SU-DHL-6 (cell line): ENCODE data around the gene CPLX1.
"Not testable (repeated sequence)": the region's sequence is repeated elsewhere in the genome, so short reads cannot be mapped to it uniquely, and the experiment has no call there.

Source experiments
- H2AFZ ChIP-seq: fragments of 200-600 bp; sonication (generic); 2 replicates; pipeline ENCODE4 v1.6.1; 2014; ENCODE audit warnings: low read depth, mild to moderate bottlenecking, moderate library complexity, mixed read lengths, antibody characterized with exemption, low read length; ENCODE audit not compliant: severe bottlenecking
- H3F3A ChIP-seq: fragments of 200-600 bp; shearing (Covaris generic); 2 replicates; pipeline ENCODE4 v1.6.0; 2016; ENCODE audit warnings: antibody characterized with exemption, mild to moderate bottlenecking; ENCODE audit not compliant: insufficient read depth
- H3K27ac ChIP-seq: fragments of 200-600 bp; sonication (generic); 2 replicates; pipeline ENCODE4 v1.5.1; 2016; ENCODE audit warnings: low read depth, mild to moderate bottlenecking, low read length, moderate library complexity, mixed read lengths
- H3K27me3 ChIP-seq: fragments of 200-600 bp; sonication (generic), shearing (Covaris generic); 2 replicates; pipeline ENCODE4 v1.6.0; 2014; ENCODE audit warnings: mild to moderate bottlenecking, low read length
- H3K36me3 ChIP-seq: fragments of 200-600 bp; sonication (generic); 2 replicates; pipeline ENCODE4 v1.6.1; 2014; ENCODE audit warnings: mild to moderate bottlenecking, low read length, mixed read lengths
- H3K4me2 ChIP-seq: fragments of 300-600, 200-600 bp; shearing (Covaris generic), sonication (generic); 2 replicates; pipeline ENCODE4 v1.6.0; 2014; ENCODE audit warnings: low read length, low read depth, mild to moderate bottlenecking; ENCODE audit not compliant: poor library complexity, severe bottlenecking
- H3K4me3 ChIP-seq: fragments of 200-600 bp; sonication (generic); 2 replicates; pipeline ENCODE4 v1.5.1; 2014; ENCODE audit warnings: antibody characterized with exemption, low read length, mild to moderate bottlenecking, mixed read lengths; ENCODE audit not compliant: insufficient read depth, poor library complexity, severe bottlenecking
- H3K79me2 ChIP-seq: fragments of 200-600 bp; sonication (generic); 2 replicates; pipeline ENCODE4 v1.6.1; 2014; ENCODE audit warnings: mild to moderate bottlenecking, low read length, moderate library complexity; ENCODE audit not compliant: insufficient read depth
- H3K9ac ChIP-seq: fragments of 200-600 bp; sonication (generic); 2 replicates; pipeline ENCODE4 v1.7.0; 2014; ENCODE audit warnings: mild to moderate bottlenecking, low read length
- H3K9me2 ChIP-seq: fragments of 200-600 bp; sonication (generic); replicated peaks from 2 replicates; pipeline ENCODE4 v1.6.1; 2014; ENCODE audit warnings: low read length; ENCODE audit not compliant: insufficient read depth
- H3K9me3 ChIP-seq: fragments of 200-600 bp; sonication (generic); 2 replicates; pipeline ENCODE4 v1.6.1; 2014; ENCODE audit warnings: low read length, mixed read lengths; ENCODE audit not compliant: insufficient read depth
- H4K20me1 ChIP-seq: fragments of 200-600 bp; sonication (generic); 2 replicates; pipeline ENCODE4 v1.6.1; 2014; ENCODE audit warnings: low read depth, mild to moderate bottlenecking, antibody characterized with exemption, low read length, moderate library complexity, mixed read lengths
- CTCF ChIP-seq: fragments of 200-600 bp; sonication (generic); IDR thresholded peaks from one replicate; pipeline ENCODE4 v1.5.1; 2017; ENCODE audit warnings: antibody characterized with exemption, mild to moderate bottlenecking, low read length, moderate library complexity; ENCODE audit not compliant: insufficient read depth, poor library complexity, severe bottlenecking
- EZH2phosphoT487 ChIP-seq: fragments of 200-600 bp; sonication (generic), shearing (Covaris generic); conservative IDR thresholded peaks from 2 replicates; pipeline ENCODE4 v1.6.1; 2018; ENCODE audit warnings: mild to moderate bottlenecking, antibody characterized with exemption, low read length, moderate library complexity, mixed read lengths

Gene CPLX1

GRCh38 chr4:757111-757510, 68.8 kb downstream of the CPLX1 start:
- H3K27me3 ChIP-seq = no peaks in the 10 kb centered on the region
- no peaks in the 10 kb centered on the region for H3K9me3 ChIP-seq
- TF ChIP-seq EZH2phosphoT487 (no peak), CTCF (no peak)
- H3K27ac ChIP-seq = no peak overlapping the region
- H3K79me2 ChIP-seq = no peaks in the 10 kb centered on the region
- no peak overlapping the region for H3K4me3 ChIP-seq
- H3K36me3 ChIP-seq = no peaks in the 10 kb centered on the region; the same call in 1 of the 2 replicates
- H4K20me1 ChIP-seq = no peaks in the 10 kb centered on the region
- no peaks in the 10 kb centered on the region for H3K9me2 ChIP-seq
- no peak overlapping the region for H3K4me2 ChIP-seq
- peaks cover 4% of the 10 kb centered on the region; the same call in 1 of the 2 replicates for H3F3A ChIP-seq
- H3K9ac ChIP-seq = no peak overlapping the region
- no peak overlapping the region for H2AFZ ChIP-seq

GRCh38 chr4:754221-755120, 71.5 kb downstream of the CPLX1 start:
- H3F3A ChIP-seq = peaks cover 4% of the 10 kb centered on the region; the same call in 1 of the 2 replicates
- TF ChIP-seq EZH2phosphoT487 (no peak), CTCF (no peak)
- H3K4me2 ChIP-seq = no peak overlapping the region
- H3K9me3 ChIP-seq = no peaks in the 10 kb centered on the region
- H3K9me2 ChIP-seq = no peaks in the 10 kb centered on the region
- H4K20me1 ChIP-seq = no peaks in the 10 kb centered on the region
- no peak overlapping the region for H3K4me3 ChIP-seq
- 0 out of 2 replicates have a peak, but pooled peaks cover 5% of the 10 kb centered on the region for H3K79me2 ChIP-seq
- no peak overlapping the region for H3K9ac ChIP-seq
- no peaks in the 10 kb centered on the region for H3K27me3 ChIP-seq
- no peaks in the 10 kb centered on the region for H3K36me3 ChIP-seq
- no peak overlapping the region for H3K27ac ChIP-seq
- H2AFZ ChIP-seq = no peak overlapping the region

GRCh38 chr4:753186-753585, 72.7 kb downstream of the CPLX1 start:
- not testable (repeated sequence) for H3K9me2 ChIP-seq, H3K27ac ChIP-seq, H3K9me3 ChIP-seq, H3K4me2 ChIP-seq, H3K4me3 ChIP-seq, H3K27me3 ChIP-seq, H3F3A ChIP-seq, H3K36me3 ChIP-seq, H3K79me2 ChIP-seq, H4K20me1 ChIP-seq, H2AFZ ChIP-seq, H3K9ac ChIP-seq

GRCh38 chr4:752196-752861, 73.6 kb downstream of the CPLX1 start:
- H3K4me3 ChIP-seq = no peak overlapping the region
- H3F3A ChIP-seq = peaks cover 1% of the 10 kb centered on the region; the same call in 1 of the 2 replicates
- no peaks in the 10 kb centered on the region for H3K9me3 ChIP-seq
- no peaks in the 10 kb centered on the region for H3K27me3 ChIP-seq
- H3K79me2 ChIP-seq = 0 out of 2 replicates have a peak, but pooled peaks cover 5% of the 10 kb centered on the region
- no peak overlapping the region for H3K9ac ChIP-seq
- H3K4me2 ChIP-seq = no peak overlapping the region
- no peak overlapping the region for H2AFZ ChIP-seq
- H3K36me3 ChIP-seq = no peaks in the 10 kb centered on the region; the same call in 1 of the 2 replicates
- H3K27ac ChIP-seq = no peak overlapping the region
- TF ChIP-seq EZH2phosphoT487 (no peak), CTCF (no peak)
- no peaks in the 10 kb centered on the region for H3K9me2 ChIP-seq
- no peaks in the 10 kb centered on the region for H4K20me1 ChIP-seq
